Activated naive CD4-positive, alpha-beta T cell (primary cell): ENCODE data around the gene KCTD15.
"Not testable (repeated sequence)": the region's sequence is repeated elsewhere in the genome, so short reads cannot be mapped to it uniquely, and the experiment has no call there.

Experiments
- DNase-seq, 4 experiments: peaks; one replicate each; lab custom pipeline; 2025; lab: John Stamatoyannopoulos, UW

Gene KCTD15

GRCh38 chr19:33814181-33815165 is 17.8 kb downstream of the KCTD15 start:
- DNase-seq: no peak

GRCh38 chr19:33815380-33816340 is 19.0 kb downstream of the KCTD15 start:
- no peak for DNase-seq

- no peak for DNase-seq
Observed at GRCh38 chr19:33818411-33818810, 21.7 kb downstream of the KCTD15 start.

GRCh38 chr19:33819078-33819477 is 22.4 kb downstream of the KCTD15 start:
- DNase-seq: not testable (repeated sequence)

- DNase-seq: no peak
Observed at GRCh38 chr19:33819506-33819879, 22.8 kb downstream of the KCTD15 start.

GRCh38 chr19:33819880-33820781 is 23.5 kb downstream of the KCTD15 start:
- DNase-seq: peak in 1 of 4 experiments; percentile 18

- DNase-seq: no peak
Observed at GRCh38 chr19:33821871-33822270, 25.2 kb downstream of the KCTD15 start.

GRCh38 chr19:33823341-33823740 is 26.7 kb downstream of the KCTD15 start:
- no peak for DNase-seq

GRCh38 chr19:33825556-33825955 is 28.9 kb downstream of the KCTD15 start:
- no peak for DNase-seq

- DNase-seq: no peak
Observed at GRCh38 chr19:33826521-33826920, 29.9 kb downstream of the KCTD15 start.

GRCh38 chr19:33828266-33829075 is 31.8 kb downstream of the KCTD15 start:
- no peak for DNase-seq

- DNase-seq: no peak
Observed at GRCh38 chr19:33830264-33830663, 33.6 kb downstream of the KCTD15 start.

GRCh38 chr19:33831825-33832224 is 35.2 kb downstream of the KCTD15 start:
- no peak for DNase-seq

- DNase-seq: no peak
Observed at GRCh38 chr19:33832633-33833032, 36.0 kb downstream of the KCTD15 start.

- no peak for DNase-seq
Observed at GRCh38 chr19:33840382-33840781, 43.7 kb downstream of the KCTD15 start.

GRCh38 chr19:33840783-33841182 is 44.1 kb downstream of the KCTD15 start:
- DNase-seq: no peak

- no peak for DNase-seq
Observed at GRCh38 chr19:33841685-33842084, 45.0 kb downstream of the KCTD15 start.

GRCh38 chr19:33844478-33844877 is 47.8 kb downstream of the KCTD15 start:
- DNase-seq: no peak

GRCh38 chr19:33845498-33845897 is 48.8 kb downstream of the KCTD15 start:
- DNase-seq: no peak

- no peak for DNase-seq
Observed at GRCh38 chr19:33849551-33850147, 53.0 kb downstream of the KCTD15 start.
